ENCODE results near the gene CFAP74.

Gene CFAP74

GRCh38 chr1:2042830-2043773, 39.5 kb upstream of the CFAP74 start:
- DNase-seq (ENCODE audit: low read depth in 2 of 2), result no peak

- no peak for DNase-seq (ENCODE audit: low read depth in 2 of 2)
Measured at GRCh38 chr1:2041887-2042286, 38.3 kb upstream of the CFAP74 start.

- no peak for DNase-seq (ENCODE audit: low read depth in 2 of 2)
Measured at GRCh38 chr1:2041305-2041704, 37.7 kb upstream of the CFAP74 start.

- no peak for DNase-seq (ENCODE audit: low read depth in 2 of 2)
Measured at GRCh38 chr1:2039251-2039650, 35.7 kb upstream of the CFAP74 start.

- DNase-seq (ENCODE audit: low read depth in 2 of 2), result no peak
Measured at GRCh38 chr1:2038229-2038628, 34.6 kb upstream of the CFAP74 start.

GRCh38 chr1:2037314-2037979, 33.9 kb upstream of the CFAP74 start:
- DNase-seq (ENCODE audit: low read depth in 2 of 2), result no peak

GRCh38 chr1:2036287-2036686, 32.7 kb upstream of the CFAP74 start:
- no peak for DNase-seq (ENCODE audit: low read depth in 2 of 2)

GRCh38 chr1:2033165-2033564, 29.6 kb upstream of the CFAP74 start:
- DNase-seq (ENCODE audit: low read depth in 2 of 2), result no peak

GRCh38 chr1:2032737-2033136, 29.2 kb upstream of the CFAP74 start:
- no peak for DNase-seq (ENCODE audit: low read depth in 2 of 2)

GRCh38 chr1:2031546-2032540, 28.3 kb upstream of the CFAP74 start:
- no peak for DNase-seq (ENCODE audit: low read depth in 2 of 2)

GRCh38 chr1:2030076-2030871, 26.7 kb upstream of the CFAP74 start:
- DNase-seq (ENCODE audit: low read depth in 2 of 2), result no peak

- no peak for DNase-seq (ENCODE audit: low read depth in 2 of 2)
Measured at GRCh38 chr1:2029561-2029960, 26.0 kb upstream of the CFAP74 start.

- no peak for DNase-seq (ENCODE audit: low read depth in 2 of 2)
Measured at GRCh38 chr1:2028870-2029560, 25.4 kb upstream of the CFAP74 start.

- DNase-seq (ENCODE audit: low read depth in 2 of 2), result no peak
Measured at GRCh38 chr1:2027961-2028583, 24.5 kb upstream of the CFAP74 start.

- DNase-seq (ENCODE audit: low read depth in 2 of 2), result no peak
Measured at GRCh38 chr1:2025491-2025981, 21.9 kb upstream of the CFAP74 start.

- no peak for DNase-seq (ENCODE audit: low read depth in 2 of 2)
Measured at GRCh38 chr1:2024887-2025286, 21.3 kb upstream of the CFAP74 start.

GRCh38 chr1:2024451-2024850, 20.9 kb upstream of the CFAP74 start:
- no peak for DNase-seq (ENCODE audit: low read depth in 2 of 2)

GRCh38 chr1:2023187-2023586, 19.6 kb upstream of the CFAP74 start:
- DNase-seq (ENCODE audit: low read depth in 2 of 2), result no peak

GRCh38 chr1:2022063-2022770, 18.6 kb upstream of the CFAP74 start:
- DNase-seq (ENCODE audit: low read depth in 2 of 2), result no peak
